Measurements from ENCODE around the gene LCE2D.

Gene LCE2D

DNA sequence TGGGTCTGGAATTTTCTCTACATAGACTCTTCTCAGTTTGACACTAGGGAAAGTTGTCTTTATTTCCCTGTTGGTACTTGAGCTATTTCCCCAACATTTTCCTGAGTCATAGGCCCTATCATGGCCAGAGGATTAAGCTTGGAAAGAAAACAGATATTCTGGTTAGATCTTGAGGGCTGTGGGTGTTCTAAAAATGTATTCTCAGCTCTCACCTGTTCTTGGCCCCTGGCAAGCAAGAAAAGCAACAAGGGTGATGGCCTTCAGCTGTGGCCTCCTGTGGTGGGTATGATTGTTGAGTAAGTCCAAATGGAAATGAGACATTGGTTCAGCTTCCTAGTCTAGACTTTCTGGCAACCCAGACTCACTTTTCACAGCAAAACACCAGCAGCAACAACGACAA lies 22.8 kb upstream of the LCE2D start:
- H3K27ac ChIP-seq = no peak overlapping the region
- no peak for TF ChIP-seq ZFX (IDR thresholded peaks at IDR 0.05; ENCODE audit: borderline replicate concordance)
- TF ChIP-seq, protein P1, sequence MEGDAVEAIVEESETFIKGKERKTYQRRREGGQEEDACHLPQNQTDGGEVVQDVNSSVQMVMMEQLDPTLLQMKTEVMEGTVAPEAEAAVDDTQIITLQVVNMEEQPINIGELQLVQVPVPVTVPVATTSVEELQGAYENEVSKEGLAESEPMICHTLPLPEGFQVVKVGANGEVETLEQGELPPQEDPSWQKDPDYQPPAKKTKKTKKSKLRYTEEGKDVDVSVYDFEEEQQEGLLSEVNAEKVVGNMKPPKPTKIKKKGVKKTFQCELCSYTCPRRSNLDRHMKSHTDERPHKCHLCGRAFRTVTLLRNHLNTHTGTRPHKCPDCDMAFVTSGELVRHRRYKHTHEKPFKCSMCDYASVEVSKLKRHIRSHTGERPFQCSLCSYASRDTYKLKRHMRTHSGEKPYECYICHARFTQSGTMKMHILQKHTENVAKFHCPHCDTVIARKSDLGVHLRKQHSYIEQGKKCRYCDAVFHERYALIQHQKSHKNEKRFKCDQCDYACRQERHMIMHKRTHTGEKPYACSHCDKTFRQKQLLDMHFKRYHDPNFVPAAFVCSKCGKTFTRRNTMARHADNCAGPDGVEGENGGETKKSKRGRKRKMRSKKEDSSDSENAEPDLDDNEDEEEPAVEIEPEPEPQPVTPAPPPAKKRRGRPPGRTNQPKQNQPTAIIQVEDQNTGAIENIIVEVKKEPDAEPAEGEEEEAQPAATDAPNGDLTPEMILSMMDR (IDR thresholded peaks at IDR 0.05) = no peak

DNA sequence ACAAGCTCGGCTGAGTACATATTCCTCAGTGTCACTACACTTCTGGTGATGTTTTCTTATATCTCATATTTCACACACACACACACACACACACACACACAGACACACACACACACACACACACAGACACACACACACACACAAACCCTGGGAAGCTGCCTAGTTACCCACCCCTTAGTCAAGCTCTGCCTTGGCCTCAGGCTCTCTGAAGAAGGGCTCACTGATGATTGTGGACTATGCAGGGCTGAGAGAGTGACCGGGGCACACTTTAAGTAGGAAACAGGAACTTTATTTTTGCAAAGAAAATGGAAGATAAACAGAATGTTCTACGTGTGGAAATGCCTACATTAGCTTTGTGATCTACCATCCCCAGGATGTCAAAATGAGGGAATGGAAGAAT lies 19.2 kb upstream of the LCE2D start:
- no peak overlapping the region for H3K27ac ChIP-seq
- no peak for TF ChIP-seq ZFX (IDR thresholded peaks at IDR 0.05; ENCODE audit: borderline replicate concordance)
- TF ChIP-seq, protein P1 (IDR thresholded peaks at IDR 0.05) = no peak

DNA sequence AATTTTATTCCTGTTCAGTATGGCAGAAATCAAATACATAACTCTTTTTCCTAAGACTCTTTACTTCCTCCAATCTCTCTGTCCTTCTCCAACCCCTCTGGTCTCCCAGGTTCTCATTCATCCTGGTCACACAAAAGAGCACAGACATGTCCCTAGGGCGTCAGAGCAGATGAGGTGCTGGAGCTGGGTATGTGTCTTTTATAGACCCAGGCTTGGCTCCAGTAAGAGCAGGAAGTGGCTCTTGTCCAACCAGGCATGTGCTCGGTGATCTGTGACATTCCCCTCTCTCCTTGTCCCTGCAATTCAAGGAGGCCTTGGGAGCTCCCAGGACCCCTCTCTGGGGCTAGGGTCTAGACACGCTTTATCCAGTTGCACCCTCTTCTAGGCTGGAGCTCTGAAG lies 18.0 kb upstream of the LCE2D start:
- TF ChIP-seq, protein P1 (IDR thresholded peaks at IDR 0.05) = no peak
- TF ChIP-seq ZFX (IDR thresholded peaks at IDR 0.05; ENCODE audit: borderline replicate concordance) = no peak
- H3K27ac ChIP-seq = no peak overlapping the region

DNA sequence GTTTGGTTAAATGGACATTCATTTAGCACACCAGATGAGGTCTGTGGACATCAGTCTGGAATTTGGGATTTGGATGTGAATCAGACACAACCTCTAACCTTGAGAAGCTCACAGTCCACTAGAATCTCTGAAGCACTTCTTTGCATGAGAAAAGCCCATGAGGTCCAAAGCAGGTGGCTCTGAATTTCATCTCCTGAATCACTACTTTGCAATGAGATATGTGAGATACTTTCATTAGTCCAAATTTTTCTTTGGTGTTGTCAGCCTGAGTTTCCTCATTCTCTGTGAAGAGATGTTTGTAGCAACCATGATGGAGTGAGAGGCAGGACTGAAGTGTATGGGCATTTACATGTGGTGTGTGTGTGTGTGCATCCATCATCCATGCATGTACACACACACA lies 16.5 kb upstream of the LCE2D start:
- no peak overlapping the region for H3K27ac ChIP-seq
- TF ChIP-seq ZFX (IDR thresholded peaks at IDR 0.05; ENCODE audit: borderline replicate concordance) = no peak
- TF ChIP-seq, protein P1 (IDR thresholded peaks at IDR 0.05) = no peak

DNA sequence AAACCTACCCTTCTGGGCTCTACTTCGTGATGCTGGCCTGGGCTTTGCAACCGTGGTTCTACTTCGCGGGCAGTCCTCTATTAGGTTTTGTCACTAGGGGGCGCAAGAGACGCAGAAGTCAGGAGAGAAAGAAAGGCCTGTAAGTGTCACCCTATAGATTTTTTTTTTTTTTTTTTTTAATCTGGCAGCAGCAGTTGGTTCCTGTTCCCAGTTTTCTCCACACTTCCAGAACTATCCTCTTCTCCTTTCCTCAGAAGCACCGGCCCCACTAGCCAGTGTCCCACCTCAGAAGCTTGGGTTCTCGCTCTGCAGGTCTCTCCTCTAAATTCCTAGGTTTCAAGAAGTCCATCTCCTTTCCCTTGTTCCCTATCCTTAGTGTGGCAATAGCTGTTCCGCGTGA lies 9.1 kb upstream of the LCE2D start:
- no peak for TF ChIP-seq ZFX (IDR thresholded peaks at IDR 0.05; ENCODE audit: borderline replicate concordance)
- TF ChIP-seq, protein P1 (IDR thresholded peaks at IDR 0.05) = peak; percentile 98
- H3K27ac ChIP-seq = no peak overlapping the region

DNA sequence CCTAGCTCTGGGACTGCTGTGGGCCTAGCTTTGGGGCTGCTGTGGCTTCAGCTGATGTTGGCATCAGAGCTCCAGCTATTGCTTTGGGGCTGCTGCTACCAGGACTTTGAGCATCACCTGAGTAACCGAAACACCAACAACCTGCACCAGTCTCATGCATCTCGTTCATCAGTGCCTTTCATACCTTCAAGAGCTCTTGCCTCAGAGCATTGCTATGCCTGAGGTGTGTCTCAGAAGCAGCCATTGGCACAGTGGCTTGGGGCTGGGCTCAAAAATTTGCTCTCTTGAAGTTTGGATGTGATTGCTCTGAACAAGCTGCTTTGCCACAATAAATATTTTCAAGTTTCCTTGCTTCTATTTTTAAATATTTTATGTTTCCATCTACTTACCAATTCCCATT lies 6.7 kb upstream of the LCE2D start:
- TF ChIP-seq, protein P1 (IDR thresholded peaks at IDR 0.05) = no peak
- no peak for TF ChIP-seq ZFX (IDR thresholded peaks at IDR 0.05; ENCODE audit: borderline replicate concordance)
- no peak overlapping the region for H3K27ac ChIP-seq

DNA sequence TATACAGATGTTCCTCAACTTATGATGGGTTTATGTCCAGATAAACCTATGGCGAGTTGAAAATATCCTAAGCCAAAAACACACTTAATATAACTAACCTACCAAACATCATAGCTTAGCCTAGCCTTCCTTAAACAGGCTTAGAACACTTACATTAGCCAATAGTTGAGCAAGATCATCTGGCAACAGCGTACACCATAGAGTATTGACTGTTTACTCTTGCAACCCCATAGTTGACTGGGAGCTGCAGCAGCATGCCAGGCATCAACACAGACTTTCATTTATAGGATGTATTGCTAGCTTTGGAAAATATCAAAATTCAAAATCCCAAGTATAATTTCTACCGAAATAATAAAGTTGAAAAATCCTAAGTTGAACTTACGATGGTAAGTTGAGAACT lies 5.5 kb upstream of the LCE2D start:
- TF ChIP-seq, protein P1 (IDR thresholded peaks at IDR 0.05) = no peak
- TF ChIP-seq ZFX (IDR thresholded peaks at IDR 0.05; ENCODE audit: borderline replicate concordance) = no peak
- no peak overlapping the region for H3K27ac ChIP-seq
